Endometrial microvascular endothelial cells (primary cell): ENCODE data around the gene DSTYK. TPM values are rescaled to one million over a fixed set of nuclear protein-coding genes. Genes with fewer than 3 reads are reported as not detected.

ENCODE experiments used
- in situ Hi-C: cut with HindIII; loops from 2 replicates; pipeline ENCODE4 v1.10.0; 2017; ENCODE audit warnings: low sequenced_read_pairs, low pct_unique_long_range_greater_than_20kb; ENCODE audit errors: inconsistent ontology term
- total RNA-seq: library from RNA; depleted of rRNA; stranded (reverse); fragments of >200 nt; gene quantifications from one replicate; pipeline ENCODE4 v1.2.3, GENCODE V29; 2015; ENCODE audit errors: inconsistent ontology term

Gene DSTYK
- total RNA-seq, 1 donor from 2014 or later: 6.5 TPM

GRCh38 chr1:205147191-205147835, 64.2 kb downstream of the DSTYK start:
- in situ Hi-C loops: no loop called here

DNA sequence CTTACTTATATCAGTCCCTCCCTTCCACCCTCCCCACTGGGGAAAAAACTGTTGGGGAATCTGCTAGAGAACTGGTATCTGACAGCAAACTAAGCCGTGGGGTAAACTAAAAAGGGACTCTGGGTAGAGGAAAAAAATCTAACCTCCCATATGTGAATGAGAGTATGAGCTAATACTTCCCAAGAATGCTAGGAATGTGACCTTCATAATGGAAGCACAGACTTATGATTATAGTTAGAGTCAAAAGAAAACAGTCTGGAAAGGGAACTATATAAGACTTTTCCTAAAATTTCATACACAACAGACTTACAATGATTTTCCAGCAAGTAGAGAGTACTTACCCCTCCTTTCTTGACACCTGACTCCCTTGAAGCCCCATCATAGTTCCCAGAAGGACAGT, 66.8 kb downstream of the DSTYK start:
- in situ Hi-C loops: no loop called here

DNA sequence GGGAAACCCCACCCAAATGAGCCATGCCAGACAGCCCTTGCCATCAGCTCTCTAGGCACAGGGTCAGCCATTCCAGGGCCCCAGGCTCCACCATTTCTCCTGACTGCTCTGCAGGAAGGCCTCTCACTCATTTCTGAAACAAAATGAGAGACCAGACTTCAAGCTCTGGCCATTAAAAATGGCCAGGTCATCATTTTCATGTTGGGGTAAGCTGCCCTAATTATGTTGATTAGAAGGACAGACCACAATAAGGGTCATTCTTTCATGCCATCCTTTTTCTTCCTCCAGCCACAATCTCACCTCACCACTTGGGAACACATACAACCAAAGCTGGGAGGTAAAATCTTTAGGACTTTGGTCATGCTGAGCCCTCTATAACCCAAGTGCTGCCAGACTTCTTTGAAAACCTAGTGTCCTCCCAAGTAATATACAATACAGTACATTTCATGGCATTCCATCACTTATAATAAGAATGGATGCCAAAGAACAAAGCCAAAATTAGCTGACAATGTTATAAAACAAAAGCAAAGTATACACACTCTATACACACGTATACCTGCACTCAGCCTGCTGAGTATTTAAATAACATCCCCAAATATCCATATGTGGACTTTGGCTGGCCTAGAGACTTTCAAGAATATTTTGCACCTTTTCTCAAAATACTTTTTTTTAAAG, 67.3 kb downstream of the DSTYK start:
- in situ Hi-C loops: no loop called here

GRCh38 chr1:205142102-205142469, 69.4 kb downstream of the DSTYK start:
- in situ Hi-C loops: no loop called here

DNA sequence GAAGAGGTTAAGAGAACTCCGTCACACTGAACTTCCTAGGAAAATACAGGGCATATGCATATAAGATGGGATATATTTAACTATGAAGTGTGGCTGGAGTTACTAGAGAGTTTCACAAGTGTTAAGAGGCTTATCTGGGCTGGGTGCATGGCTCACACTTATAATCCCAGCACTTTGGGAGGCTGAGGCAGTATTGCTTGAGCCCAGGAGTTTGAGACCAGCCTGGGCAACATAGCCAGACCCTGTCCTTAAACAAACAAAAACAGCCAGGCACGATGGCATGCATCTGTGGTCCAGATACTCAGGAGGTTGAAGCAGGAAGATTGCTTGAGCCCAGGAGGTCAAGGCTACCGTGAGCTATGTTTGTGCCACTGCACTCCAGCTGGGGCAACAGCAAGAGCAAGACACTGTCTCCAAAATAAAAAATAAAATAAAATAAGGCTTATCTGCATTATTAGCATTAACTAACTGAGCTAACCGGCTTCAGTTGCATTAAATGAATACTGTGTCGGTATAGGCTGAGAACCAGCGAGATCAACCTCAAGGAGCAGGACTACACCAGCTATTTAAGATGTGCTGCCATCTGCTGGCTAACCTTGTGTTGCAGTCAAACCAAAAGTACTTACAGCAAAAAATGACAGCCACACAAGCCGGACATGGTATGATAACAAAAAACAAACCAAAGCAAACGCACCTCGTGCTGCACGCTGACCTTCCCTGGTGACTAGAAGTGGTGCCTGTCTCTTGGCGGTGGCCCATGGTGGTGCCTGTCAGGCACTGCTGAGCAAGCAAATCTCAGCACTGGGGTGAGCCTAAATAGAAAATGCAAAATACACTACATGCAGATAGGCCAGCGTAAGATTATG, 70.0 kb downstream of the DSTYK start:
- in situ Hi-C loops: no loop called here

DNA sequence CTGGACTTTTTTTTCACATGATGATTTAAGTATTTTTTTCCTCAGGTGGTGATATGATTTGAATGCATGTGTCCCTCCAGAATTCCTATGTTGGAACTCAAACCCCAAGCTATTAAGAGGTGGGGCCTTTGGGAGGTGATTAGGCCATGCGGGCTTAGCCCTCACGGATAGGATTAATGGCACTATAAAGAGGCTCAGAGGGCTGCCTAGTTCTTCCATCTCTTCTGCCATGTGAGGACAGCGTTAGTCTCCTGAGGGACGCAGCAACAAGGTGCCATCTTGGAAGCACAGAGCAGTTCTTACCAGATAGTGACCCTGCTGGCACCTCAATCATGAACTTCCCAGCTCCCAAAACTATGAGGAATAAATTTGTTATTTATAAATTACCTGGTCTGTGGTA, 71.4 kb downstream of the DSTYK start:
- in situ Hi-C loops: no loop called here

- in situ Hi-C loops: no loop called here
Measured at GRCh38 chr1:205137901-205138300, 73.6 kb downstream of the DSTYK start.

- in situ Hi-C loops: no loop called here
Measured at GRCh38 chr1:205133287-205133686, 78.2 kb downstream of the DSTYK start.

- in situ Hi-C loops: no loop called here
Measured at GRCh38 chr1:205129447-205130029, 82.0 kb downstream of the DSTYK start.

DNA sequence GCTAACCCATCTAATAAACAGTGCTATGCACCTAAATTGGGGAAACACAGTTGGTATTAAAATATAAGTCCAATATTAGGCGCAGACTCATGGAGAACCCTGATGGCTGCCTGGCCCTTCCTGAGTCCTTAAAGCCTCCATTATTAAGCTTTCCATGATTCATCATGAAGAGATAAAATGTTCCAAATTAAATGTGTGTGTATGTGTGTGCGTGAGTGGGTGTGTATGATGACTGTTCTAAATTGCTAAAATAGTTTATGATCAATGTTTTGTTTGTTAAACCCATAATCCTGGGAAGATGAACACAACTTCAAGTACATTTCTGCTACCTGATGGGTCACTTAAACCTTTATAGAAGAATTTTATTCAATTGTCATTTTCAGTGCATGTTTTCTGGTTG, 83.5 kb downstream of the DSTYK start:
- in situ Hi-C loops: no loop called here

GRCh38 chr1:205127646-205128045, 83.9 kb downstream of the DSTYK start:
- in situ Hi-C loops: no loop called here

GRCh38 chr1:205124726-205125125, 86.8 kb downstream of the DSTYK start:
- in situ Hi-C loops: no loop called here

- in situ Hi-C loops: no loop called here
Measured at GRCh38 chr1:205122489-205122882, 89.0 kb downstream of the DSTYK start.

- in situ Hi-C loops: no loop called here
Measured at GRCh38 chr1:205121660-205122488, 89.6 kb downstream of the DSTYK start, which contains the start of gene RBBP5. Gene RBBP5 (minus strand): TSS chr1:205121978. CDS start chr1:205121873, 105 bp downstream.

DNA sequence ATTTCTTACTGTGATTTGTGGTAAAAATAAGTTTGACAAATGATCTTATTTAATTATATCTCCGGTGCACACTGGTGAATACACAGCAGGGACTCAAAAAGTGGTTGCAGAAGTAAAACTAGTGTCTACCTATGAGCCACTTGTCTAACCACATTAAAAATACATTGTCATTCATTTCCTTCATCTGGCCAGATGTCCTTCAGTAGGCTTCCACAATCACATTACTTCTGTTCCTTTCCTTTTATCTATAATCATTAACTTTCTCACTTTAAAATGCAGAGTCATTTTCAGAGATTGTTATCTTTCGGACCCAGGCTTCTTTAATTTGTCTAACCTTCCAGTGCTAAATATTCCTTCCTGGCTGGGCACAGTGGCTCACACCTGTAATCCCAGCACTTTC, 92.8 kb downstream of the DSTYK start:
- in situ Hi-C loops: no loop called here

DNA sequence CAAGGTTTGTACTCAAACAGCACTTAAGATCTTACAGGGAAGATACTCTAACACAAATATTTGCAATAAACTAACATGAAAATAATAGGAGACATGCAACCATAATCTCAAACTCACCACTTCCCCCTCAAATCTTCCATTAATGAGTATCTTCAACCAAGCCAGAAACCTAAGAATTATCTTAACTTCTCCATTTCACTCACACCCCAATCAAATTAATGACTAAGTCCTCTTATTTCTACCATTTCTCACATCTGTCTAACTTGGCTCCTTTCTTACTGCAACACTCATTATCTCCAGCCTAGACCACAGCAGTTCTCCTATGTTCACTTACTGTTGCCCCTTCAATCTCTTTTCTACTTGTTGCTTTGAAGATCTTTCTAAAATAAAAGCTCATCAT, 100.1 kb downstream of the DSTYK start:
- in situ Hi-C loops: no loop called here

- in situ Hi-C loops: no loop called here
Measured at GRCh38 chr1:205109711-205110110, 101.8 kb downstream of the DSTYK start.

DNA sequence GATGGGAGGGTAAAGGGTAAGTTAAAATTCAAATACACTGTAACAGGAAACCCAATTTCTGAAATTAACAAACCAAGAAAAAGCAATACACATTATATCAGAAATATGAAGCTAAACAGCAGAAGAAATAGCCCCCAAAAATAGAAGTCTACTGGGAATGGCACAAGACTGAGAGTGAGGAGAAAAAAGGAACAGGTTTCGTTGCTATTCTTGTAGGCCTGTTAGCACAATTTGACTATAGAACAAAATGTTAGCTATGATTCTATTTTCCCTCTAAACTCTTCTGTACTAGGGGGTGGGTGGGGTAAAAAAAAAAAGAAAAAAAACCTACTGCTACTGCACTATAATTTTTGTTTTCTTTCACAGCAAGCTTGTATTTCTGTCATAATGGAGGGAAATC, 102.2 kb downstream of the DSTYK start:
- in situ Hi-C loops: no loop called here

- in situ Hi-C loops: no loop called here
Measured at GRCh38 chr1:205108464-205108863, 103.0 kb downstream of the DSTYK start.
